ENCODE measurements around the gene TCP11L2. TPM values are rescaled to one million over a fixed set of nuclear protein-coding genes. Genes with fewer than 3 reads are reported as not detected.

The TCP11L2 gene
- total RNA-seq, 3 donors from 2014 or later (not counting 1 experiment from before 2014, with no cell fraction given) = 68.8 to 97.7 (median 71.1) TPM

DNA sequence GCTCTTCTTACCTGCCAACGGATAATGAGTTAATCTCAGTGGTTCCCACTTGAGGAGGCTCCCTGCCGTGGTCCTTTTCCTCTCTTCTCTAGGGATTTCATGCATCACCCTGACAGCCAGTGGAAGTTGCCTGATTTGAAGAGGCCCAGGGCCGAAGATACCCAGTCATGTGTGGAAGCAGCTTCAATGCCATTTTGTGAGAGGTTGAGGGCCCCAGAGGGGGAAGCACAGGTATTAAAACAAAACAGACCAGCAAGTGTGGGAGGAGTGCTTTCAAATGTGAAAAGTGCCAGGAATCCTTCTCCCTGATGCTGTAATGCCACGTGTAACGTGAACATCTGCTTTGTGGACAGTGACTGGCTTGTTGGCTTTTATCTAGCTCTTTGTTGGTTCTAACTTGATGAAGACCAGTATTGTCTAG, 1.5 kb downstream of the TCP11L2 start:
- TF ChIP-seq, protein P1, sequence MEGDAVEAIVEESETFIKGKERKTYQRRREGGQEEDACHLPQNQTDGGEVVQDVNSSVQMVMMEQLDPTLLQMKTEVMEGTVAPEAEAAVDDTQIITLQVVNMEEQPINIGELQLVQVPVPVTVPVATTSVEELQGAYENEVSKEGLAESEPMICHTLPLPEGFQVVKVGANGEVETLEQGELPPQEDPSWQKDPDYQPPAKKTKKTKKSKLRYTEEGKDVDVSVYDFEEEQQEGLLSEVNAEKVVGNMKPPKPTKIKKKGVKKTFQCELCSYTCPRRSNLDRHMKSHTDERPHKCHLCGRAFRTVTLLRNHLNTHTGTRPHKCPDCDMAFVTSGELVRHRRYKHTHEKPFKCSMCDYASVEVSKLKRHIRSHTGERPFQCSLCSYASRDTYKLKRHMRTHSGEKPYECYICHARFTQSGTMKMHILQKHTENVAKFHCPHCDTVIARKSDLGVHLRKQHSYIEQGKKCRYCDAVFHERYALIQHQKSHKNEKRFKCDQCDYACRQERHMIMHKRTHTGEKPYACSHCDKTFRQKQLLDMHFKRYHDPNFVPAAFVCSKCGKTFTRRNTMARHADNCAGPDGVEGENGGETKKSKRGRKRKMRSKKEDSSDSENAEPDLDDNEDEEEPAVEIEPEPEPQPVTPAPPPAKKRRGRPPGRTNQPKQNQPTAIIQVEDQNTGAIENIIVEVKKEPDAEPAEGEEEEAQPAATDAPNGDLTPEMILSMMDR (IDR thresholded peaks at IDR 0.05) = no peak
- Histone ChIP-seq H3K27me3 (ENCODE audit: control insufficient read depth, insufficient read depth, low read length) (no peaks in the 10 kb centered on the region), H3K27ac (ENCODE audit: low read length) (peak overlapping the region; percentile 94), H3K9me3 (ENCODE audit: control insufficient read depth, insufficient read depth, low read length) (no peaks in the 10 kb centered on the region), H3K4me1 (ENCODE audit: control insufficient read depth, insufficient read depth, low read length) (peaks cover 15% of the 10 kb centered on the region), H3K36me3 (ENCODE audit: control insufficient read depth, insufficient read depth, low read length) (peaks cover 3% of the 10 kb centered on the region), H3K4me3 (ENCODE audit: low read length) (no peak overlapping the region)
- no peaks in the 10 kb centered on the region for H3K36me3 Mint-ChIP-seq
- peak overlapping the region; percentile 96 to 99 for H3K27ac Mint-ChIP-seq
- DNase-seq = peak in 1 of 2 donors; percentile 42
- H3K9me3 Mint-ChIP-seq = no peaks in the 10 kb centered on the region
- H3K4me1 Mint-ChIP-seq = peaks cover 57 to 58% of the 10 kb centered on the region in 2 donors
- no peak for ATAC-seq
- WGBS (ENCODE audit: insufficient coverage) = 66% methylated on average over 5 of the region's 5 CpGs
- H3K4me3 Mint-ChIP-seq = peak overlapping the region; percentile 97
- intact Hi-C loops (cut with micrococcal nuclease) = no loop called here
- no peaks in the 10 kb centered on the region for H3K27me3 Mint-ChIP-seq (ENCODE audit: low read depth in 2 of 2)

DNA sequence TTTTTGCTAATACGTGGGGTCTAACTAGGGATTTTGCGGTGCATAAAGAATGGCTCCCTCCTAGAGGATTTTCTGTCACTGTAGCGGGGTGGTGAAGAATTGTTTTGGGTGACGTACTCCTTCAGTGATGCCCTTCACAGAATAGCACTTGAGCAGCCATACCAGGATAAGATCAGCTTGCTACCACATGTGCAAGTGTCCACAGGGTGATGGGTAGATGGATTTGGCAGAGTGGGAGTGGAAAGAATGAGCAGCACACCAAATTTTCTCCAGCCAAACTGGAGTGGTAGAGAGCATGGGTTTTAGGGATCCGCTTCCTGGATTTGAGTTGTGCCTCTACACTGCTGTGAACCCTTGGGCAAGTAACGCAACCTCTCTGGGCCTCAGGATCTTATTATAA, 2.3 kb downstream of the TCP11L2 start:
- WGBS (ENCODE audit: insufficient coverage) = 96% methylated on average over 6 of the region's 6 CpGs
- Mint-ChIP-seq H3K9me3 (no peaks in the 10 kb centered on the region), H3K27ac (peak overlapping the region; percentile 96 to 99), H3K4me1 (peaks cover 63% of the 10 kb centered on the region in 2 donors), H3K36me3 (no peaks in the 10 kb centered on the region), H3K4me3 (peak overlapping the region; percentile 97), H3K27me3 (ENCODE audit: low read depth in 2 of 2) (no peaks in the 10 kb centered on the region)
- Histone ChIP-seq H3K4me3 (ENCODE audit: low read length) (no peak overlapping the region), H3K27me3 (ENCODE audit: control insufficient read depth, insufficient read depth, low read length) (no peaks in the 10 kb centered on the region), H3K36me3 (ENCODE audit: control insufficient read depth, insufficient read depth, low read length) (peaks cover 3% of the 10 kb centered on the region), H3K9me3 (ENCODE audit: control insufficient read depth, insufficient read depth, low read length) (no peaks in the 10 kb centered on the region), H3K27ac (ENCODE audit: low read length) (no peak overlapping the region), H3K4me1 (ENCODE audit: control insufficient read depth, insufficient read depth, low read length) (peaks cover 15% of the 10 kb centered on the region)
- TF ChIP-seq, protein P1 (IDR thresholded peaks at IDR 0.05) = no peak
- DNase-seq (no peak), ATAC-seq (no peak)
- intact Hi-C loops (cut with micrococcal nuclease) = no loop called here

DNA sequence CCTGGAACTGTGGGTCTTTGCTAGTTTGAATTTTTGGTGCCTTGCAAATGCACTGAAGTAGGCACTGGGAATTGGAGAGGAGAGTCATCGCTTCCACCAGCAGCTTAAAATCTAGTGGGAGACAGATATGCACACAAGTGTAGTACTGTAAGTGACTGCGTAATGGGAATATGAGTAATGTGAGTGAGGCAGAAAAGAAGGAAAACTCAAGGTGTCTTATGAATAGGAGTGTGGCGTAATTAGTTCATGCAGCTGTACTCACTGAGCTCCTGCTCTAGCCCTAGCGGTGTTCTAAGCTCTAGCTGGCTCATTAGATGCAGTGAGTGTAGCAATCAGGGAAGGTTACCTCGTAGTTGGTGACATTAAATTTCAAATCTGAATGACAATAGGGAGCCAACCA, 2.8 kb downstream of the TCP11L2 start:
- Histone ChIP-seq H3K4me3 (ENCODE audit: low read length) (no peak overlapping the region), H3K36me3 (ENCODE audit: control insufficient read depth, insufficient read depth, low read length) (peaks cover 3% of the 10 kb centered on the region), H3K9me3 (ENCODE audit: control insufficient read depth, insufficient read depth, low read length) (no peaks in the 10 kb centered on the region), H3K27me3 (ENCODE audit: control insufficient read depth, insufficient read depth, low read length) (no peaks in the 10 kb centered on the region), H3K4me1 (ENCODE audit: control insufficient read depth, insufficient read depth, low read length) (peaks cover 17% of the 10 kb centered on the region), H3K27ac (ENCODE audit: low read length) (no peak overlapping the region)
- TF ChIP-seq, protein P1 (IDR thresholded peaks at IDR 0.05) = no peak
- intact Hi-C loops (cut with micrococcal nuclease) = no loop called here
- Mint-ChIP-seq H3K4me1 (peaks cover 69% of the 10 kb centered on the region in 2 donors), H3K36me3 (no peaks in the 10 kb centered on the region), H3K27me3 (ENCODE audit: low read depth in 2 of 2) (no peaks in the 10 kb centered on the region), H3K4me3 (peak overlapping the region; percentile 1), H3K27ac (peak overlapping the region; percentile 96 to 99), H3K9me3 (no peaks in the 10 kb centered on the region)
- ATAC-seq = no peak
- DNase-seq = no peak
- WGBS (ENCODE audit: insufficient coverage) = 84% methylated on average over 5 of the region's 5 CpGs

DNA sequence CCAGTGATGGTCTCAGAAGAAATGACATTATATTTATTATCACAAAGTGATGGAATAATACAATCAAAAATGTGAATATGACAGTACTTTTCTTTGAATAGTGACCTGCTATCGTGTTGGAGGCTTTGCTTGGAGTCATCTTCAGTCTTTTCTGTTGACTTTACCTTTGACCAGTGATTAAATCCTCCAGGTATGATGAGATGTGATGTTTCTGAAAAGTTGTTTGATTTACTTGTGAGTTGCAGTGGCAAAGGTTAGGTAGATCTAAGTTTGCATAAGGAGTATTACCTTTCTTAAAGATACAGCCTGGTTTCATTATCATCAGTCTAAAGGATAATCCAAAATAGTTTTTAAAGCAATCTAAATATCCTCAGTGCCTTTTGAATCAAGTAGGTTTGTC, 4.6 kb downstream of the TCP11L2 start:
- peaks cover 65 to 68% of the 10 kb centered on the region in 2 donors for H3K4me1 Mint-ChIP-seq
- ATAC-seq (no peak), DNase-seq (no peak)
- H3K27me3 Mint-ChIP-seq (ENCODE audit: low read depth in 2 of 2) = no peaks in the 10 kb centered on the region
- Histone ChIP-seq H3K36me3 (ENCODE audit: control insufficient read depth, insufficient read depth, low read length) (peaks cover 3% of the 10 kb centered on the region), H3K4me1 (ENCODE audit: control insufficient read depth, insufficient read depth, low read length) (peaks cover 16% of the 10 kb centered on the region), H3K27ac (ENCODE audit: low read length) (no peak overlapping the region), H3K27me3 (ENCODE audit: control insufficient read depth, insufficient read depth, low read length) (no peaks in the 10 kb centered on the region), H3K4me3 (ENCODE audit: low read length) (no peak overlapping the region), H3K9me3 (ENCODE audit: control insufficient read depth, insufficient read depth, low read length) (no peaks in the 10 kb centered on the region)
- intact Hi-C loops (cut with micrococcal nuclease) = no loop called here
- TF ChIP-seq, protein P1 (IDR thresholded peaks at IDR 0.05) = no peak
- no peaks in the 10 kb centered on the region for H3K9me3 Mint-ChIP-seq
- H3K36me3 Mint-ChIP-seq = no peaks in the 10 kb centered on the region
- WGBS (ENCODE audit: insufficient coverage) = 78% methylated on average over 1 of the region's 1 CpG
- H3K4me3 Mint-ChIP-seq = no peak overlapping the region
- H3K27ac Mint-ChIP-seq = peak overlapping the region in 1 of 2 donors; percentile 96
